ENCODE data around the gene TBC1D10A.

GRCh38 chr22:30336752-30337460 is 10.2 kb upstream of the TBC1D10A start:
- TF ChIP-seq CTCF (IDR thresholded peaks at IDR 0.05; ENCODE audit: low read depth, low read length), result no peak
- TF ChIP-seq EZH2phosphoT487 (IDR thresholded peaks at IDR 0.05; ENCODE audit: low read depth), result no peak
